HepG2 (cell line): ENCODE measurements around the gene CPPED1. TPM values are rescaled to one million over a fixed set of nuclear protein-coding genes. Genes with fewer than 3 reads are reported as not detected.

Source experiments
- ATAC-seq: fragments of 200-7000 bp; cut with Tn5 transposase; 3 replicates; pipeline ENCODE4 v1.9.1; 2020; ENCODE audit warnings: mild to moderate bottlenecking, moderate library complexity
- BruUV-seq: library from RNA; stranded (reverse); fragments of 400-500 nt; replicated peaks from 2 replicates; lab custom pipeline; 2021; lab: Mats Ljungman, UMichigan
- CTCF ChIA-PET: fragments of 300-600 bp; formaldehyde crosslinking; extraction: SDS; loops from one replicate; lab custom pipeline; 2021; ENCODE audit warnings: low total read pairs, inconsistent platforms, low intra/inter-chr PET ratio; lab: Yijun Ruan, JAX
- POLR2A ChIA-PET: fragments of 350-600 bp; sonication (Branson Sonifier 250); formaldehyde crosslinking; loops from one replicate; lab custom pipeline; 2020; ENCODE audit warnings: antibody characterized with exemption, inconsistent platforms; lab: Yijun Ruan, JAX
- DNase-seq: peaks from one replicate; pipeline ENCODE4 v3.0.0-alpha.2; 2015; ENCODE audit warnings: low spot score
- FAIRE-seq: peaks from 3 replicates; lab custom pipeline; 2011; peaks lifted over from hg19 to GRCh38; lab: Jason Lieb, UNC
- H2AFZ ChIP-seq: one replicate; pipeline ENCODE4 v1.6.1; 2011; ENCODE audit warnings: low read length, inconsistent platforms
- H3K27ac ChIP-seq: fragments of 300-600 bp; 3 replicates; pipeline ENCODE4 v1.8.0; 2011; ENCODE audit warnings: mixed run types, mild to moderate bottlenecking, mixed read lengths, low read length, inconsistent platforms; ENCODE audit not compliant: insufficient read depth; ENCODE audit errors: extremely low read length
- H3K27me3 ChIP-seq, 2 experiments: fragments of 200-600 bp in 1 of 2; 2 replicates in 1 of 2; 3 replicates in 1 of 2; pipeline versions ENCODE4 v1.6.0 to v1.8.0; 2011; ENCODE audit warnings: low read length in 2 of 2, mild to moderate bottlenecking in 2 of 2, moderate library complexity in 2 of 2, inconsistent platforms in 1 of 2; ENCODE audit not compliant: insufficient read depth in 2 of 2, control insufficient read depth in 1 of 2
- H3K36me3 ChIP-seq, 2 experiments: fragments of 200-600 bp in 1 of 2; replicated peaks in 1 of 2; 2 replicates in 1 of 2; 3 replicates in 1 of 2; pipeline versions ENCODE4 v1.5.1 to v1.8.0; 2011; ENCODE audit warnings: low read length in 2 of 2, inconsistent platforms in 1 of 2; ENCODE audit not compliant: insufficient read depth in 2 of 2, control insufficient read depth in 1 of 2
- H3K4me1 ChIP-seq: 2 replicates; pipeline ENCODE4 v1.5.1; 2012; ENCODE audit warnings: low read length, inconsistent platforms; ENCODE audit not compliant: insufficient read depth
- H3K4me2 ChIP-seq: 2 replicates; pipeline ENCODE4 v1.6.0; 2011; ENCODE audit warnings: low read depth, low read length, inconsistent platforms
- H3K4me3 ChIP-seq, 3 experiments: fragments of 200-600 bp in 1 of 3; sonication (generic), shearing (Covaris generic) in 1 of 3; replicated peaks in 1 of 3; 2 replicates each; pipeline ENCODE4 v1.5.1; 2011 to 2016; ENCODE audit warnings: low read length in 3 of 3, inconsistent platforms in 2 of 3, low read depth in 2 of 3, mild to moderate bottlenecking in 2 of 3, control low read depth in 1 of 3, mixed read lengths in 1 of 3; ENCODE audit not compliant: insufficient read depth in 1 of 3
- H3K79me2 ChIP-seq: one replicate; pipeline ENCODE4 v1.6.1; 2011; ENCODE audit warnings: low read length, inconsistent platforms; ENCODE audit not compliant: insufficient read depth
- H3K9ac ChIP-seq: 2 replicates; pipeline ENCODE4 v1.6.0; 2011; ENCODE audit warnings: mild to moderate bottlenecking, low read depth, low read length, inconsistent platforms; ENCODE audit not compliant: insufficient read depth
- H3K9me3 ChIP-seq: 2 replicates; pipeline ENCODE4 v1.5.1; 2012; ENCODE audit warnings: mild to moderate bottlenecking, low read length
- H4K20me1 ChIP-seq: 2 replicates; pipeline ENCODE4 v1.6.0; 2011; ENCODE audit warnings: inconsistent platforms, mild to moderate bottlenecking, low read length, moderate library complexity; ENCODE audit not compliant: insufficient read depth
- ARID2 ChIP-seq: sonication (generic); formaldehyde crosslinking; IDR thresholded peaks from 2 replicates; pipeline ENCODE4 v1.8.1; 2022; ENCODE audit warnings: mild to moderate bottlenecking, missing genetic modification reagents, borderline replicate concordance
- ELF4 ChIP-seq: sonication (generic); formaldehyde crosslinking; IDR thresholded peaks from 2 replicates; pipeline ENCODE4 v1.5.0; 2020; ENCODE audit warnings: missing genetic modification reagents, mild to moderate bottlenecking, moderate library complexity, borderline replicate concordance
- FOXO1 ChIP-seq: sonication (generic); formaldehyde crosslinking; IDR thresholded peaks from 2 replicates; pipeline ENCODE4 v1.4.0; 2020; ENCODE audit warnings: missing genetic modification reagents
- HCFC1 ChIP-seq: fragments of 150-350 bp; IDR thresholded peaks from 2 replicates; pipeline ENCODE4 v1.6.1; 2014; ENCODE audit warnings: low read depth, low read length
- IRF1 ChIP-seq: sonication (generic); formaldehyde crosslinking; IDR thresholded peaks from 2 replicates; pipeline ENCODE4 v1.4.0; 2020; ENCODE audit warnings: low read depth, mild to moderate bottlenecking, missing genetic modification reagents
- KDM2A ChIP-seq: sonication (generic); formaldehyde crosslinking; IDR thresholded peaks from 2 replicates; pipeline ENCODE4 v1.4.0; 2020; ENCODE audit warnings: low read depth, missing genetic modification reagents, borderline replicate concordance
- MAX ChIP-seq: IDR thresholded peaks from 2 replicates; pipeline ENCODE4 v1.6.1; 2012; ENCODE audit warnings: inconsistent platforms
- ONECUT2 ChIP-seq: sonication (generic); formaldehyde crosslinking; IDR thresholded peaks from 2 replicates; pipeline ENCODE4 v1.4.0; 2020; ENCODE audit warnings: missing genetic modification reagents
- PITX1 ChIP-seq: sonication (generic); formaldehyde crosslinking; IDR thresholded peaks from 2 replicates; pipeline ENCODE4 v1.5.1; 2020; ENCODE audit warnings: mild to moderate bottlenecking, missing genetic modification reagents
- RBM22 ChIP-seq: fragments of 200-400 bp; formaldehyde crosslinking; optimal IDR thresholded peaks from 2 replicates; pipeline ENCODE3; 2017; ENCODE audit warnings: mild to moderate bottlenecking, low read length, moderate library complexity
- TMF1 ChIP-seq: sonication (generic); formaldehyde crosslinking; IDR thresholded peaks from 2 replicates; pipeline ENCODE4 v1.8.1; 2022; ENCODE audit warnings: low read depth, missing genetic modification reagents
- YEATS4 ChIP-seq: sonication (generic); formaldehyde crosslinking; IDR thresholded peaks from 2 replicates; pipeline ENCODE4 v1.4.0; 2020; ENCODE audit warnings: missing genetic modification reagents, borderline replicate concordance
- ZHX1 ChIP-seq: sonication (generic); formaldehyde crosslinking; IDR thresholded peaks from 2 replicates; pipeline ENCODE4 v1.8.1; 2022; ENCODE audit warnings: low read depth, mild to moderate bottlenecking, missing genetic modification reagents
- ZNF572 ChIP-seq: sonication (generic); formaldehyde crosslinking; IDR thresholded peaks from 2 replicates; pipeline ENCODE4 v1.5.1; 2020; ENCODE audit warnings: mild to moderate bottlenecking, missing genetic modification reagents
- ZNF597 ChIP-seq: sonication (generic); formaldehyde crosslinking; IDR thresholded peaks from 2 replicates; pipeline ENCODE4 v1.5.0; 2020; ENCODE audit warnings: missing genetic modification reagents
- ZNF703 ChIP-seq: sonication (generic); formaldehyde crosslinking; IDR thresholded peaks from 2 replicates; pipeline ENCODE4 v1.5.1; 2020; ENCODE audit warnings: missing genetic modification reagents, mild to moderate bottlenecking, moderate library complexity, borderline replicate concordance
- WGBS: methylation state at CpG from one replicate; pipeline ENCODE4 v1.1.6; 2017; ENCODE audit warnings: low lambda C conversion rate; 5-methylcytosine and 5-hydroxymethylcytosine counted together
- in situ Hi-C: cut with HindIII; loops from 2 replicates; pipeline ENCODE4 v1.10.0; 2017; ENCODE audit warnings: low pct_unique_long_range_greater_than_20kb; ENCODE audit not compliant: extremely low pct_ligation_motif_present
- intact Hi-C: fragments of 100-400 bp; cut with micrococcal nuclease; formaldehyde crosslinking; loops from one replicate; pipeline ENCODE4 v1.10.0; 2022; ENCODE audit not compliant: unreplicated experiment
- polyA plus RNA-seq, 8 experiments: library from polyadenylated mRNA; depleted of rRNA in 3 of 8; stranded (reverse) in 7 of 8; unstranded in 1 of 8; fragments of >200 nt; fragmentation: Illumina TruSeq in 4 of 8; extraction: Trizol in 4 of 8; gene quantifications; 2 replicates each; pipeline versions ENCODE4 v1.2.1 to v1.2.3, GENCODE V29; 2011 to 2016; ENCODE audit warnings: low read depth in 4 of 8, missing spikeins in 1 of 8, mixed read lengths in 1 of 8; ENCODE audit not compliant: insufficient read depth in 1 of 8
- total RNA-seq, 5 experiments: library from RNA; depleted of rRNA; stranded (reverse); fragments of >200 nt; fragmentation: Illumina TruSeq; extraction: Trizol; gene quantifications; 2 replicates each; pipeline ENCODE4 v1.2.3, GENCODE V29; 2016; ENCODE audit warnings: low read depth in 1 of 5

CPPED1 gene
- total and polyA plus RNA-seq, 2 of the 13 experiments (the other 11 are each of a cell fraction or from before 2014, with no cell fraction given): 66.6 to 71.3 TPM

GRCh38 chr16:12753203-12754023 lies 50.3 kb downstream of the CPPED1 start:
- no peak overlapping the region for H2AFZ ChIP-seq
- H3K4me3 ChIP-seq: peak overlapping the region in 2 of 3 experiments; percentile 16 to 18; a peak in 2 of 6 replicates
- H3K27ac ChIP-seq: peak overlapping the region; percentile 77
- in situ Hi-C loops (no loop called here), intact Hi-C loops (no loop called here)
- peaks cover 2 to 13% of the 10 kb centered on the region in 2 experiments; a peak in 4 of 5 replicates for H3K36me3 ChIP-seq
- ATAC-seq (peak; percentile 53), DNase-seq (no peak), FAIRE-seq (no peak)
- ChIA-PET POLR2A (interaction anchor here (0.7 to 2.8 kb wide), 14 partner anchors 14 to 210 kb away, joined by 3 to 21 read pairs (median 4); partner anchors contain the start of gene CPPED1), CTCF (no interaction called here)
- H3K27me3 ChIP-seq: no peaks in the 10 kb centered on the region
- peaks cover 27% of the 10 kb centered on the region for H3K79me2 ChIP-seq
- WGBS: 78% methylated on average over 15 of the region's 15 CpGs
- H3K9me3 ChIP-seq: no peaks in the 10 kb centered on the region
- TSS peak; percentile 17 for BruUV-seq
- H3K4me1 ChIP-seq: peaks cover 50% of the 10 kb centered on the region
- no peaks in the 10 kb centered on the region for H4K20me1 ChIP-seq
- H3K4me2 ChIP-seq: peak overlapping the region; percentile 59
- 0 out of 2 replicates have a peak overlapping the region, but pooled peaks have one; percentile 27 for H3K9ac ChIP-seq
- TF ChIP-seq ARID2 (CRISPR knock-in tag) (0 out of 2 replicates have a peak, but pooled peaks have one; percentile 8), MAX (peak; percentile 25), HCFC1 (no peak), PITX1 (CRISPR knock-in tag) (0 out of 2 replicates have a peak, but pooled peaks have one; percentile 19), ZNF572 (0 out of 2 replicates have a peak, but pooled peaks have one; percentile 68), KDM2A (CRISPR knock-in tag) (no peak), ZHX1 (CRISPR knock-in tag) (no peak), ELF4 (CRISPR knock-in tag) (no peak), ZNF597 (no peak), ZNF703 (0 out of 2 replicates have a peak, but pooled peaks have one; percentile 42), ONECUT2 (CRISPR knock-in tag) (no peak), FOXO1 (CRISPR knock-in tag) (no peak), RBM22 (peak; percentile 18), TMF1 (CRISPR knock-in tag) (peak; percentile 50; the same call in 1 of the 2 replicates), YEATS4 (CRISPR knock-in tag) (peak; percentile 48), IRF1 (CRISPR knock-in tag) (no peak)
